ENCODE measurements around the gene LATS2.
A peak's percentile ranks its signal among the peaks of the same experiment; 100 is the strongest.
"Not testable (repeated sequence)": the region's sequence is repeated elsewhere in the genome, so short reads cannot be mapped to it uniquely, and the experiment has no call there.

LATS2 gene

DNA sequence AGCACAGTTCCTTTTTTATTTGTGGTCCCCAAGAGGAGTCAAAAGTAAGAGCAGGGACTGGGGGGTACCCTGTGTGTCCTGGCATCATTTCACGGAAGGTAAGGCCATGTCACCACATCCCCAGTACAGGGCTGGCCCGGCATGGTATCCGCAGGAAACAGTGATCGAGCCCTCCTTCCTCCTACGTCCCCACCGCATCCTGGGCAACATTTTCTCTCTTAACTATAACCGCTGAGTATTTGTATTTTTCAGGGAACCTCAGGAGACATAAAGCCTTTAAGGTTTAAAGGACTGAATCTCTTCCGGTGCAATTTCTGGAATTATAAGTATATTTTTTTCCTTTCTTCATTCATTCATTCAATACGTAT, 13.6 kb upstream of the LATS2 start:
- peak; percentile 51 for DNase-seq

DNA sequence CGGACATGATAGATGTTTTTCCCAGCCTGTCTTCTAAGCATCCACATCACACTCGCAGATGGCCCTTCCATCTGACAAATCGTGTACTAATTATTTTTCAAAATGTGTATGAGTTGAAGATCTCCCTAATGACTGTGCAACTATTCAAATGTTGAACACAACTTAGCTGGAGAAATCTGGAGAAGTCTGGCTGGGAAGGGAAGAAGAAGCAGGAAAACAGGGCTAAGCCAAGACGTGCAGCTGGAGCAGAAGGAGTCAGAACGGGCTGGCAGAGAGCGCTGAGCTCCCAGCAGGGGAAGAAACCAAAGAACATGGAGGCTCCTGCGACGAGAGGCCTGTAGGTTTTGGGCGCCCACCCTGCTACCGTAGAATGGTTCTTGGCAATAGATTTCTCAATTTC, 13.2 kb upstream of the LATS2 start:
- DNase-seq: no peak

DNA sequence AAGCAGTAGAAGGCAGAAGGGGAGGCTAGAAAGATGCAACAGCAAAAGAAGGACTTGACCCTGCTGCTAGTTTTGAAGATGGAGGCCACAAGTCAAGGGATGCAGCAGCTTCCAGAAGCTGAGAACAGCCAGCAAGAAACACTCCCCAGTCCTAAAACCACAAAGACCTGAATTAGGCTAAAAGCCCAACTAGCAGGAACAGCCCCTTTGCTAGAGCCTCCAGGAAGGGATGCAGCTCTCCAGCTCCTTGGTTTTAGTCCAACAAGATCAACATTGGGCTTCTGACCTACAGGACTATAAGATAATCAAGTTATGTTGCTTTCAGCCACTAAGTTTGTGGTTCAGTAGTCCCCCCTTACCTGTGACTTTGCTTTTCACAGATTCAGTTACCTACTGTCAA, 10.5 kb upstream of the LATS2 start:
- DNase-seq: no peak

DNA sequence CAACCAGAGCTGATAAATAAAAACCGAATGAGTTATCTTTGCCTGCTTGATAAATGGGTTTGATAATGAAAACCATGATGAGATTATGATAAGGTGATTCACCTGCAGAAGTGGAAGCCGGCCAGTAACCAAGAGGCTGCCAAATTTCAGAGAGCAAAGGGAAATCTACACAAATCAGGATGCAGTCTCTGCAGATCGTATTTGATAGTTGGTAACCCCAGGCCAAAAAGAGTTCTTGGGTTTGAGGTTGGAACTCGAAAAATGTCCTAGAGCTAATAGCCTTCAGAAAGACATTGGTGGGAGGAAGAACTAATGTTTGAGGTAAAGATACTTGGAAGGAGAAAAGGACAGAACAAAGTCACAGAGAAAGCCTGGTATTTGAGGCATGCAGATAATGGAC, 9.6 kb upstream of the LATS2 start:
- no peak for DNase-seq

DNA sequence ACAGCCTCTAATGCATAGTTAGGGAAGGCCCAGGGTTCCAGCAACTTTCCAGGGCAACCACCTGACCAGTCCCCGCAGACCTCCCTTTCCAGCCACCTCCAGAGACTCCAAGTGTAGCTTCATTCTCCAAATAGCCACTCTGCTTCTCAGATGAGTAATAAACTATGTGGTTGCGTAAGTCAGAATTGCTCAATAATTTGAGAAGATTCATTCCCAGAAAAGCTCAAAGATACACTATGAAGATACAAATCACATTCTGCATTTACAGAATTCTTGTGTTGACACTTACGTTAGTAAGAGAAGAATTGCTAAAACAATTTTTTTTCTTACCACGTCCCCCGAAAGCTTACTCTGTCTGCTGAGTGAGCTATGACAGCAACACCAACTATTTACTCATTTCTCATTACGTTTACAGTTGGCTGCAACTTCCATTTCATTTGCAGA, 8.2 kb upstream of the LATS2 start:
- no peak for DNase-seq

DNA sequence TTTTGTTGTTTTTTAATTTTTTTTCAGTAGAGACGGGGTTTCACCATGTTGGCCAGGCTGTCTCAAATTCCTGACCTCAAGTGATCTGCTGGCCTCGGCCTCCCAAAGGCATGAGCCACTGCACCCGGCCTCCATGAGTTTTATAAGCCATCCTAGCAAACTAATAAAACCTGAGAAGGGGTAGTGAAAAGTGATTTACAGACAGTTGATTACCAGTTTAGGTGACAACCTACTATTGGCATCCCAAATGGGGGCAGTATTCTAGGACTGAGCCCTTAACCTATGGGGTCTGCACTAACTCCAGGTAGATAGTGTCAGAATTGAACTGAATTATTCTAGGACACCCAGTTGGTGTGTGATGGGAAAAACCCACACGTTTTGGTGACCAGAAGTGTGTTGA, 6.5 kb upstream of the LATS2 start:
- no peak for DNase-seq

DNA sequence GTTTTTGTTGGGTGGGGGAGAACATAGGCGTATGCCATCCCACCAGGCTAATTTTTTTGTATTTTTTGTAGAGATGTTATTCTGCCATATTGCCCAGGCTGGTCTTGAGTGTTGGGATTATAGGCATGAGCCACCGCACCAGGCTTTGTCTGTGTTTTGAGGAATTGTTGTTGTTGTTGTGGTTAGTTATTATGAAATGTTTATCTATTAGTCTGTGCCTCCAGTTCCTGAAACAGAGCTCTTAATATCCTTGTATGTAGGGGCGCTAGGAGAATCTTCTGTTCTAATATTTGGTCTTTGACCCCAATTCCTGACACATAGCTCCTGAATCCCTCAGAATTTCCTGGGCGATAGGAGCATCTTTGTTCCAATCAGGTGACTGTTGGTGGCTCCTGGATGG, 5.6 kb upstream of the LATS2 start:
- DNase-seq: no peak

DNA sequence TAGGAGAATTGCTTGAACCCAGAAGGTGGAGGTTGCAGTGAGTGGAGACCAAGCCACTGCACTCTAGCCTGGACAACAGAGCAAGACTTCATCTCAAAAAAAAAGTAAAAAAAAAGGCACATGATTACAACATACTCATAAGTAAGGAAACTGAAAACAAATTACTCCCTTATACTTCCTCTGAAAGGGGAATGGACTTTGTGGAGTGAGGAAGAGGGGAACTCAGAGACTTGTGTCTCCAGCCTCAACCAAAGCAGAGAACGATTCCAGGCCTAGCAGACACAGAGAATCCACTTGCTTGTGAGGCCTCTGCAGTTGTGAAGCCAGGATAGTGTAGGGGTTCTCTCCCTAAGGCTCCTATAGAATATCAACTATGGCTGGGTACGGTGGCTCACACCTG, 4.3 kb upstream of the LATS2 start:
- DNase-seq: no peak

DNA sequence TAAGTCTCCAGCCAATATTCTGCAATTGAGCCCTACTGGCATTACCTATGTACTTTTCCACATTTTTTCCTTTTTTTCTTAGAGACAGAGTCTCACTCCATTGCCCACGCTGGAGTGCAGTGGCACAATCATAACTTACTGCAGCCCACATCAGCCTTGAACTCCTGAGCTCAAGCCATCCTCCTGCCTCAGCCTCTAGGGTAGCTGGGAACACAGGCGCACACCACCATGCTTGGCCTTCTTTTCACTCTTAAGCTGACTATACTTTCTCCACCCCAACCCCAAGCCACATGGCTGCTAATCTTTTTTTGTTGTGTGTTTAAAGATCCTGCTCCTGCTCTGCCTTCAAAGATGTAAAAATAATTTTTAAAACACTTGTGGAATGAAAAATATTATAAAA, 1.6 kb upstream of the LATS2 start:
- no peak for DNase-seq

DNA sequence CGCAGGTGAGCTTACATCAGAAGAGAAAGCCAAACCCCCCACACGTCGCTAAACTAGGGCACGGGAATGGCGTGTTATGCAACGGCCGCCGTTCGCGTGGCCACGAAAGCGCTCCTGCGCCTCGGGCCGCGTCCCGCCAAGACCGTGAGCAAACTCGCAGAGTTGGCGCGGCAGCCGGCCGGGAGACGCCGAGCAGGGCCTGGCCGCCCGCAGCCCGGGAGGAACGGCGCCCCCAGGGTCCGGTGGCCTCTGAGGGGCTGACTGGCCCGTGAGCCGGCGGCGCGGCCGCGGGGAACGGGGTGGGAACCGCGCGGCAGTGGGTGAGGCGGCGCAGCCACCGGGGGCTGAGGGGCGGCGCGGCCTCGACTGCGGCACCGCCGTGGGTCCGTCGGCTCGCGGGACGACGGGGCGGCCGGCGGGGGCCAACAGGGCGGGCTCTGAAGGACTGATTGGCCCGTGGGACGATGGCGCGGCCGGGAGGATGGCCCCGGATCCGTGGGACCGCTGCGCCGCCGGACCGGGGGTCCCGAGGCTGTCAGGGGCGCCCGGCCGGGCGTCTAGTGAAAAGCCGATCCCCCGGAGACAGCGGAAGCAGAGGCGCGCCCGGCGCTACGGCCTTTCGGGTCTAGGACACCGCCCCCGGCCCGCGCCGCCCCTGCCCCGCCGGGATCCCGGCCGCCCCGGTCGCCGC, 903 bp downstream of the LATS2 start:
- DNase-seq: no peak

DNA sequence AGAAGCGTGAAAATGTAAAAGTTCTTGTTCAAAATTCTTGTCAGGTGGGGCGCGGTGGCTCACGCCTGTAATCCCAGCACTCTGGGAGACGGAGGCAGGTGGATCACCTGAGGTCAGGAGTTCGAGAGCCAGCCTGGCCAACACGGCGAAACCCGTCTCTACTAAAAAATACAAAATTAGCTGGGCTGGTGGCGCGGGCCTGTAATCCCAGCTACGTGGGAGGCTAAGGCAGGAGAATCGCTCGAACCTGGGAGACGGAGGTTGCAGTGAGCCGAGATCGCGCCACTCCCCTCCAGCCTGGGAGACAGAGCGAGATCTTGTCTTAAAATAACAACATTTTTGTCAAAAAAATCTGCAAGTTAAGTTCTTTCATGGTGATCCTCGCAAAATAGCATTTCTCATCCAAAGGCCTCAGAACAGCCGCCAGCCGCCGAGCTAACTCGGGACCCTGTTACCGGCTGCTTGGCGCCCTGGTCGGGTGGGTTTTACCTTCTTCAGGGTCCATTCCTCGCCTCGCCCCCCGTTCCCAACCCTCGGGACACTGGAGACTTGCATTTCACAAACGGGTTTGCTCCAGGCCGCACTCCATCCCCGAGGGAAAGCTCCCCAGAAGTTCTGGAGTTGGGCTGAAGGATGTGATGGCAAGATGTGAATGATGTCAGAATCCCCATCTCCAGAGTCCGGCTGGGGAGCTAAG, 1.6 kb downstream of the LATS2 start:
- no peak for DNase-seq

DNA sequence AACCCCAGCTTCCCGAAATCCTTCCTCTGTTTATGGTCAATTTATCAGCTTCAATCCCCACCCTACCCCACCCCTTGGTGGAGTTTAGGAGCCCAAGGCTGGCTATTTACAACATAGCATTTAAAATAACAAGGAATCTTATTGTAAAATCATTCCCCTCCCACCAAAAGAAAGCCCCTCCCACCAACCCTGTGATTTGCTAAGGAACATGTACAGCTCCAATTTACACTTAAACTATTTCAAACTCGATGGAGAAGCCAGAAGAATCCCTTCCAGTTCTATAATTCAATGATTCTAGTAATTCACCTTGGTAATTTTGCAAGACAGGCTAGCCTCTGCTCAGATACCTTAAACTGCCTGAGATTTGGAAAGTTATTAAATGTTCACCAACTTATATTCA, 3.0 kb downstream of the LATS2 start:
- DNase-seq: no peak

DNA sequence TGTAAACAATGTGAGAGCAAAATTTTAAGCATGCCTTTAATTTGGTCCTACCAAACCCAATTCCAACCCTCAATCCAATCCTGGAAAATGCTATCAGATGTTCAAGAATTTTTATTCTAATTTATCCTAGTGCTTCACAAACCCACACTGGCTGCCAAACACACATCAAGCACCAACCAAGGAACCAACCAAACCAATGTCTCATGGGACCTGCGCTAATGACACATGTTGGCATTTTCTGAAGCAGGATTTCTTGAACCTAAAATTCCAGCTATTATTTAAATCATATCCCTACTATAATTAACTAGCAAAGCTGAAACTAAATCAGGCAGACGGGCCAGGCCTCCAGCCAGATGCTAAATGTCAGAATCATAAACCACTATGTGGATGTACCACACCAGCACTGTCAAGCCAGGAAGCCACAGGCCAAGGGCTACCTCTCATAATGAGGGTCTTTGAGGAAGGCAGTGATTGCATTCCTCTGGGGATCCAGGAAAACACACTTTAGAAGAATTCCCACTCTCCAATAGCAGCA, 5.8 kb downstream of the LATS2 start:
- no peak for DNase-seq

DNA sequence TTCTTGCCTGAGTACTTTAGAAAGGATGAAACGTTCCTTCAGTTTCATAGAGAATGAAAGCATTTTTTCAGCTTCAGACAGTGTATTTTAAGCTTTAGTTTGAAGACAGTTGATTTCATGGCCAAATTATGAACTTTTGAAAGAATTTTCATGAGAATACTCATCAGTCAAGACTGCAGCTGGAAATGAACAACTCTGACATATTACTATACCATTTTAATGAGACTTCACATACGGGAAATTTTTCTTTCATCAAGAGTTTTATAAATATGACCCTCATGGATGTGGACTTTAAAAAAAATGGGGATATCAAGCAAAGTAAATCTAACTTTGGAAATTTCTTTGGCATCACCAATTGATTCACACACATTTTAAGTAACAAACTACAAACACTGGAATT, 6.4 kb downstream of the LATS2 start:
- no peak for DNase-seq

DNA sequence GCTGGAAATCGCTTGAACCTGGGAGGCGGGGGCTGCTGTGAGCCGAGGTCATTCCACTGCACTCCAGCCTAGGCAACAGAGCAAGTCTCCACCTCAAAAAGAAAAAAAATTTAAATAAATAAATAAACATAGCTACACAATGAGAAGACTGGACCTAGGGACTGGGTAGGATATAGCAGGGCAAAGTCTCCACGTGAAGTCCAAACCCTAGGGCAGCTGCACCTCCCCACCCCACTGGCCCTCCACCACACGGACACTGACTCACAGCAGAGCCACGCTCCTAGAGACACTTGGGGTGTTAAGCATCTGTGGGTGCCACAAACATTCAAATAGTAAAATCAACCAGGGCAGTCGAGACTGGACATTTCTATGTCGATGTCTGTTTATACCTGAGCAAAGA, 7.1 kb downstream of the LATS2 start:
- DNase-seq: no peak

DNA sequence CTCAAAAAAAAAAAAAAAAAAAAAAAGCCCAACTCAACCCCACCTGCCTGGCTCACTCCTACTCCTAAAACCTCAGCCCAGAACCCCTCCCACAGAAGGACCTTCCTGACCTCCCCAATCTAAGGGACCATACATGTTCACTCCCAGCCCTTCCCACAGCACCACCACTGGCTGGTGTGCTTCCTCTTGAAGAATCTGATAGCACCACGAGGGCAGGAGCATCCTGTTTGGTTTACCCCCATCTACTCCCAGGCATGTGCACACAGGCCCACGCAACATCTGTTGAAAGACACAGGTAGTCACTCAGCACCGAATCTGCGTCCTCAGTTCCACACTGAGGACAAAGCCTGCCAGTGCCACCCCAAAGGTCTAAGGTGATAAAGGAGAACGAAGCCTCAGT, 8.2 kb downstream of the LATS2 start:
- no peak for DNase-seq

DNA sequence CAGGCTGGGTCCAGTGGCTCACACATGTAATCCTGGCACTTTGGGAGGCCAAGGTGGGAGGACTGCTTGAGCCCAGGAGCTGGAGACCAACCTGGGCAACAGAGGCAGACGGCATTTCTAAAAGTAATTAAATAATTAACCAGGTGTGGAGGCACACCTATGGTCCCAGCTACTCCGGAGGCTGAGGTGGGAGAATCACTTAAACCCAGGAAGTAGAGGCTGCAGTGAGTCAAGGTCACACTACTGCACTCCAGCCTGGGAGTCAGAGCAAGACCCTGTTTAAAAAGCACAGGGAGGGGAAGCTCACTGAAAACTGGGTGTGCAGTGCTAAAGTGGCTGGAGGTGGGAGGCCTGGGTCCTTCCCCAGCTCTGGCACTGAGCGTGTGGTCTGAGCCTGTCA, 9.7 kb downstream of the LATS2 start:
- DNase-seq: no peak

DNA sequence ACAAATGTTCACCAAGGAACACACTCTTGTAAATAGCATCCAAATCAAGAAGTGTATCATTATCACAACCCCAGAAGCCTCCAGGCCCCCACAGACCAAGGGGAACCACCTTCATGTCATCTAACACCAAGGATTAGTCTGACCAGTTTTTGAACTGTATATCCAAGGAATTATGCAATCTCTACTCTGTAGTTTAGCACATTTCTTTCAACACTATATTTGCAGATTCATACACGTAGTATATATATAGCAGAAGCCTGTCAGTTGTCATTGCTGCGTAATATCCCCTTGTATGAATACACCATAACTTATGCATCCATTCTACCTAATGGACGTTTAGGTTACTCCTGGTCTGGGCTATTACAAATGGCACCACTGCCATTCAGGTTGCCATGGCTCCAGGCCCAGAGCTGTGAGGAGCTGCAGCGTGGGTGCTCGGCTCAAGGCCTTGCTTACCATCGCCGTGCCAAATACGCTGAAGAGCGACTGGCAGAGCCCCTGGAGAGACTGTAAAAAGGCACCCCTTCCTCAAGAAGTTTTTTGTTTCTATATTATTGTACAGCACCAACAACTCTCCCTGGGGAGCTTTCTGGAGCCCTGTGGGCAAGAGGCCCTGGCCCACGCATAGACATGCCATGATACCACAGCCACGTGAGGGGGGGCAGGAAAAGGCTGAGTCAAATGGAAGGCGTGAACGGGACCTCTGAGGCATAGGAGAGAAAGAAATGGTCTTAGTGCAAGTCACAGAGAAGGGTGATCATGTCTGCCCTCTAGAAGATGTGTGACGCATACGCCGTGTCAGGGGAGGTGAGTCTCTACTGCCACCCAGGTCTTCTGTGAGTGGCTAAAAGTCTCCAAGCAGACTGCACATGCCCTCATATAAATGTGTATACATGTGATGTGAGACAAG, 10.8 kb downstream of the LATS2 start:
- no peak for DNase-seq

DNA sequence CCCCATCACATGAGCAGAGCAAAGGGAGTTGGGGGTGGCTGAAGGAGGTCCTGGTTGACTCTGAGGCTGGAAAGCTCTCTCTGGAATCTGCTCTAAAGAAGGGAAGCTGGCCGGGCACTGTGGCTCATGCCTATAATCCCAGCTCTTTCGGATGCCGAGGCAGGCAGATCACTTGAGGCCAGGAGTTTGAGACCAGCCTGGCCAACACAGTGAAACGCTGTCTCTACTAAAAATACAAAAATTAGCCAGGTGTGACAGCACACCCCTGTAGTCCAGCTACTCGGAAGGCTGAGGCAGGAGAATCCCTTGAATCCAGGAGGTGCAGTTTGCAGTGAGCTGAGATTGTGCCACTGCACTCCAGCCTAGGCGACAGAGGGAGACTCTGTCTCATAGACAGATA, 11.7 kb downstream of the LATS2 start:
- DNase-seq: not testable (repeated sequence)

DNA sequence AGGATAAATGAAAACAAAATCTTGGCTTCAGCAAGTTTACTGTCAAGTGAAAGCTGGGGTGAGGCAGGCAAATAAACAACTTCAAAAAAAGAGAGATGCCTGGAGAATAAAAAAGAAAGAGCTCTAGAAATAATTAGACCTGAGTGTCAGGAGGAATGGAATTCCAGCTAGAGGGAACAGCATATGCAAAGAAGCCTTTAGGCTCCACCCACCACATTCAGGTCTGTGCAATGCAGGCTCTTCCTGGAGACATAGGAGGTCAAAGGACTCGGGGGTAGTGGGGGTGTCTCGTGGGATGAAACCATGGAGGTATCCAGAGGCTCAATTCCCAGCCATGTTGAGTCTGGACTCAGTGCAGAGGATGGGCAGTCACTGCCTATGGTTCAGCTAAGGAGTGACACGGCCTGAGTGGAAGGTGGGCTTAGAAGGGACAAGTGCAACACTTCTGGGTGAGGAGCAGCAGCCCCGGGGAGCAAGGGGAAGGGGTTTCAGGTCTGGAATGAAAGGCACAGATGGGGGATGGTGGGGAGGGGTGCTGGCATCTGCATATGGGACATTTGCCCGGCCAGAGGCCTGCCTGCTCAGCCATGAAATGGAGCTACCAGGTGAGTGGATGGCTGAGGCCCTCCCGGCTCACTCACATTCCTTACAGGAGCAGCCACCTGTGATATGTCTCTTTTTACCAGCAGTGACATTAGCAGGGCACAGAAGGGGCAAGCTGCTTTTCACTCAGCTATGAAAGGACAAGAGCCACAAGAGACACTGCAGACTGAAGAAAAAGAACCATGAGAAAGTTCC, 12.3 kb downstream of the LATS2 start:
- no peak for DNase-seq

DNA sequence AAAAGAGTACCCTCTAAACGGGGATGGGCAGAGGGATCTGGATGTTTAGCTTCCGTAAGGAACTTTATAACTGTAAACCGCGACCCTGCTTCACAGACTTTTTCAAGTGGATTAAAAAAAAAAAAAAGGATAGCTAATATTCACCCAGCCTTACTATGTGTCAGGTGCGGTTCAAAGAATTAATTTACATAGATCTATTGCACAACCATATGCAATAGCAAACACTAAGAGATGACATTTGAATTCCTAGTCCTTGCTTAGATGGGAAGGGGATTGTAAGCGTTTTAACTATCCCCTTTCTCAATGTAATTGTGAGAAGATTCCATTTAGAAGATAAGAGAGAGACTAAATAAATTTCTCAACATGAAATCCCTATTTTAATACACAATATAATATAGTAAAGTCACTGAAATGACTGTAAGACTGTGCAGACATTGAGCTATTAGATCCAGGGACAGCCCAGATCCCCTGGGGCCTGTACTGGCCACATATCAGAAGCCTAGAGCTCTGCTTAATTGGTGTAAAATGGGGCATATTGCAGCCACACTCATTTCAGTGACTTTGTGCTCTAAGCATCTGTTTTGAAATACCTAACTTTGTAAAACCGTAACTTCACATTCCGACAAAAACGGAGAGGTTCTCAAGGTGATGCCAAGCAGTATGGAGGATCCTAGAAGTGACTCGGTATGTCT, 13.6 kb downstream of the LATS2 start:
- no peak for DNase-seq

DNA sequence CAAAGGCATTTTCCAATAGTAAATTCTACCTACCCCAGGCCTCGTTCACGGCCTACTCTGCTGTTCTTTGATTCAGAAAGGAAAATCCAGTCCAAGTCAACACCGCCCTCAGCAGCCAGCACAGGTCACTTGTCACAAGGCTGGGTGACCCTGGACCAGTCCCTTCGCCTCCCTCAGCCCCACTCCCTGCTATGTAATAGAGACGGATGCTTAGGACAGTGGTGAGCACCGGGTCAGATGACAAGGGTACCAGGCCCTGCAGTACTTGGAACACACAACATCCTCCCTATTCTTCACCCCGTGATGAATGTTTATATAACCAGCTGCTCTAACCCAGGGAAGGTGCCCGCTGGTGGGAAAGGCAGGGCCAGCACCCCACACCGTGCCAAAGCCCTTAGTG, 14.3 kb downstream of the LATS2 start:
- DNase-seq: no peak
